ENCODE results near the gene TEDDM1.

The TEDDM1 gene

GRCh38 chr1:182408435-182409075 lies 8.1 kb upstream of the TEDDM1 start:
- Histone ChIP-seq H3K4me3 (ENCODE audit: insufficient read depth, low read depth, low read length, poor library complexity, severe bottlenecking) (no peak overlapping the region), H3K27ac (ENCODE audit: insufficient read depth, low read length, poor library complexity, severe bottlenecking) (no peak overlapping the region), H3K4me1 (ENCODE audit: control insufficient read depth, insufficient read depth, low read length, poor library complexity, severe bottlenecking) (no peaks in the 10 kb centered on the region), H3K36me3 (ENCODE audit: control insufficient read depth, insufficient read depth, low read length) (no peaks in the 10 kb centered on the region), H3K9me3 (ENCODE audit: control insufficient read depth, low read length) (no peaks in the 10 kb centered on the region), H3K27me3 (replicated peaks; ENCODE audit: control insufficient read depth, insufficient read depth, low read length, poor library complexity, severe bottlenecking) (peaks cover 9% of the 10 kb centered on the region)
- no peak for DNase-seq

GRCh38 chr1:182407724-182408123 lies 7.3 kb upstream of the TEDDM1 start:
- Histone ChIP-seq H3K36me3 (ENCODE audit: control insufficient read depth, insufficient read depth, low read length) (no peaks in the 10 kb centered on the region), H3K9me3 (ENCODE audit: control insufficient read depth, low read length) (no peaks in the 10 kb centered on the region), H3K27ac (ENCODE audit: insufficient read depth, low read length, poor library complexity, severe bottlenecking) (no peak overlapping the region), H3K27me3 (replicated peaks; ENCODE audit: control insufficient read depth, insufficient read depth, low read length, poor library complexity, severe bottlenecking) (peaks cover 9% of the 10 kb centered on the region), H3K4me1 (ENCODE audit: control insufficient read depth, insufficient read depth, low read length, poor library complexity, severe bottlenecking) (no peaks in the 10 kb centered on the region), H3K4me3 (ENCODE audit: insufficient read depth, low read depth, low read length, poor library complexity, severe bottlenecking) (no peak overlapping the region)
- no peak for DNase-seq

GRCh38 chr1:182406012-182406411 lies 5.5 kb upstream of the TEDDM1 start:
- Histone ChIP-seq H3K27me3 (replicated peaks; ENCODE audit: control insufficient read depth, insufficient read depth, low read length, poor library complexity, severe bottlenecking) (peaks cover 9% of the 10 kb centered on the region), H3K4me3 (ENCODE audit: insufficient read depth, low read depth, low read length, poor library complexity, severe bottlenecking) (no peak overlapping the region), H3K27ac (ENCODE audit: insufficient read depth, low read length, poor library complexity, severe bottlenecking) (no peak overlapping the region), H3K36me3 (ENCODE audit: control insufficient read depth, insufficient read depth, low read length) (no peaks in the 10 kb centered on the region), H3K9me3 (ENCODE audit: control insufficient read depth, low read length) (no peaks in the 10 kb centered on the region), H3K4me1 (ENCODE audit: control insufficient read depth, insufficient read depth, low read length, poor library complexity, severe bottlenecking) (no peaks in the 10 kb centered on the region)
- no peak for DNase-seq

- Histone ChIP-seq H3K36me3 (ENCODE audit: control insufficient read depth, insufficient read depth, low read length) (no peaks in the 10 kb centered on the region), H3K4me3 (ENCODE audit: insufficient read depth, low read depth, low read length, poor library complexity, severe bottlenecking) (no peak overlapping the region), H3K27me3 (replicated peaks; ENCODE audit: control insufficient read depth, insufficient read depth, low read length, poor library complexity, severe bottlenecking) (peaks cover 9% of the 10 kb centered on the region), H3K4me1 (ENCODE audit: control insufficient read depth, insufficient read depth, low read length, poor library complexity, severe bottlenecking) (no peaks in the 10 kb centered on the region), H3K27ac (ENCODE audit: insufficient read depth, low read length, poor library complexity, severe bottlenecking) (no peak overlapping the region), H3K9me3 (ENCODE audit: control insufficient read depth, low read length) (no peaks in the 10 kb centered on the region)
- no peak for DNase-seq
Measured at GRCh38 chr1:182405578-182405977, 5.1 kb upstream of the TEDDM1 start.

- H3K27ac ChIP-seq (ENCODE audit: insufficient read depth, low read length, poor library complexity, severe bottlenecking), result no peak overlapping the region
Measured at GRCh38 chr1:182404781-182405180, 4.3 kb upstream of the TEDDM1 start.

GRCh38 chr1:182397653-182398393 lies 2.6 kb downstream of the TEDDM1 start:
- H3K9me3 ChIP-seq (ENCODE audit: control insufficient read depth, low read length), result no peaks in the 10 kb centered on the region
- H3K36me3 ChIP-seq (ENCODE audit: control insufficient read depth, insufficient read depth, low read length), result no peaks in the 10 kb centered on the region
- no peak overlapping the region for H3K27ac ChIP-seq (ENCODE audit: insufficient read depth, low read length, poor library complexity, severe bottlenecking)
- no peaks in the 10 kb centered on the region for H3K27me3 ChIP-seq (replicated peaks; ENCODE audit: control insufficient read depth, insufficient read depth, low read length, poor library complexity, severe bottlenecking)
- H3K4me1 ChIP-seq (ENCODE audit: control insufficient read depth, insufficient read depth, low read length, poor library complexity, severe bottlenecking), result peaks cover 3% of the 10 kb centered on the region
- no peak overlapping the region for H3K4me3 ChIP-seq (ENCODE audit: insufficient read depth, low read depth, low read length, poor library complexity, severe bottlenecking)
- DNase-seq, result no peak

More at GRCh38 chr1:182404781-182405180, 4.3 kb upstream of the TEDDM1 start:
- peaks cover 9% of the 10 kb centered on the region for H3K27me3 ChIP-seq (replicated peaks; ENCODE audit: control insufficient read depth, insufficient read depth, low read length, poor library complexity, severe bottlenecking)
- H3K36me3 ChIP-seq (ENCODE audit: control insufficient read depth, insufficient read depth, low read length), result no peaks in the 10 kb centered on the region
- H3K4me1 ChIP-seq (ENCODE audit: control insufficient read depth, insufficient read depth, low read length, poor library complexity, severe bottlenecking), result no peaks in the 10 kb centered on the region
- H3K4me3 ChIP-seq (ENCODE audit: insufficient read depth, low read depth, low read length, poor library complexity, severe bottlenecking), result no peak overlapping the region
- no peaks in the 10 kb centered on the region for H3K9me3 ChIP-seq (ENCODE audit: control insufficient read depth, low read length)
- no peak for DNase-seq

- Histone ChIP-seq H3K36me3 (ENCODE audit: control insufficient read depth, insufficient read depth, low read length) (no peaks in the 10 kb centered on the region), H3K27me3 (replicated peaks; ENCODE audit: control insufficient read depth, insufficient read depth, low read length, poor library complexity, severe bottlenecking) (no peaks in the 10 kb centered on the region), H3K9me3 (ENCODE audit: control insufficient read depth, low read length) (no peaks in the 10 kb centered on the region), H3K4me3 (ENCODE audit: insufficient read depth, low read depth, low read length, poor library complexity, severe bottlenecking) (no peak overlapping the region), H3K27ac (ENCODE audit: insufficient read depth, low read length, poor library complexity, severe bottlenecking) (no peak overlapping the region), H3K4me1 (ENCODE audit: control insufficient read depth, insufficient read depth, low read length, poor library complexity, severe bottlenecking) (peaks cover 3% of the 10 kb centered on the region)
- no peak for DNase-seq
Measured at GRCh38 chr1:182395906-182396305, 4.6 kb downstream of the TEDDM1 start.

GRCh38 chr1:182394055-182394775 lies 6.3 kb downstream of the TEDDM1 start:
- H3K27ac ChIP-seq (ENCODE audit: insufficient read depth, low read length, poor library complexity, severe bottlenecking), result no peak overlapping the region
- no peak for DNase-seq
- no peaks in the 10 kb centered on the region for H3K9me3 ChIP-seq (ENCODE audit: control insufficient read depth, low read length)
- no peaks in the 10 kb centered on the region for H3K36me3 ChIP-seq (ENCODE audit: control insufficient read depth, insufficient read depth, low read length)
- H3K27me3 ChIP-seq (replicated peaks; ENCODE audit: control insufficient read depth, insufficient read depth, low read length, poor library complexity, severe bottlenecking), result no peaks in the 10 kb centered on the region
- no peak overlapping the region for H3K4me3 ChIP-seq (ENCODE audit: insufficient read depth, low read depth, low read length, poor library complexity, severe bottlenecking)
- H3K4me1 ChIP-seq (ENCODE audit: control insufficient read depth, insufficient read depth, low read length, poor library complexity, severe bottlenecking), result peaks cover 3% of the 10 kb centered on the region

- H3K4me3 ChIP-seq (ENCODE audit: insufficient read depth, low read depth, low read length, poor library complexity, severe bottlenecking), result peak overlapping the region; percentile 75
- peaks cover 1% of the 10 kb centered on the region for H3K36me3 ChIP-seq (ENCODE audit: control insufficient read depth, insufficient read depth, low read length)
- H3K9me3 ChIP-seq (ENCODE audit: control insufficient read depth, low read length), result no peaks in the 10 kb centered on the region
- peaks cover 3% of the 10 kb centered on the region for H3K4me1 ChIP-seq (ENCODE audit: control insufficient read depth, insufficient read depth, low read length, poor library complexity, severe bottlenecking)
- H3K27me3 ChIP-seq (replicated peaks; ENCODE audit: control insufficient read depth, insufficient read depth, low read length, poor library complexity, severe bottlenecking), result no peaks in the 10 kb centered on the region
- no peak for DNase-seq
- peak overlapping the region; percentile 62 for H3K27ac ChIP-seq (ENCODE audit: insufficient read depth, low read length, poor library complexity, severe bottlenecking)
Measured at GRCh38 chr1:182392050-182393028, 8.1 kb downstream of the TEDDM1 start.

All from effector memory CD4-positive, alpha-beta T cell (primary cell).